GM10847 (cell line): ENCODE measurements around the gene AKNA.

ENCODE experiments used
- POLR2A ChIP-seq: IDR thresholded peaks from 2 replicates; pipeline ENCODE4 v1.6.1; 2011; ENCODE audit not compliant: insufficient read length; ENCODE audit errors: extremely low read depth

The AKNA gene

DNA sequence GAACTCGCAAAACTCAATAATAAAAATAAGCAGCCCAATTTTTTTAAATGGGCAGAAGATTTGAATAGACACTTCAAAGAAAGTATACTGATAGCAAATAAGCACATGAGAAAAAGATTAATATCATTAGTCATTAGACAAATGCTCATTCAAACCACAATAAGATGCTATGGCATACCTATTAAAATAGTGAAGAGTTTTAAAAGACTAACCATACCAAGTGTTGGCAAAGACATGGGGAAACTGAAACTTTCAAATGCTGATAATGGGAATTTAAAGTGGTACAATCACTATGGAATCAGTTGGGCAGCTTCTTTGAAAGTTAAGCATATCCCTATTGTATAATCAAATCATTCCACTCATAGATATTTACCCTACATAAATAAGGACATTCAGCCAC, 91.4 kb downstream of the AKNA start:
- TF ChIP-seq POLR2A, result no peak

DNA sequence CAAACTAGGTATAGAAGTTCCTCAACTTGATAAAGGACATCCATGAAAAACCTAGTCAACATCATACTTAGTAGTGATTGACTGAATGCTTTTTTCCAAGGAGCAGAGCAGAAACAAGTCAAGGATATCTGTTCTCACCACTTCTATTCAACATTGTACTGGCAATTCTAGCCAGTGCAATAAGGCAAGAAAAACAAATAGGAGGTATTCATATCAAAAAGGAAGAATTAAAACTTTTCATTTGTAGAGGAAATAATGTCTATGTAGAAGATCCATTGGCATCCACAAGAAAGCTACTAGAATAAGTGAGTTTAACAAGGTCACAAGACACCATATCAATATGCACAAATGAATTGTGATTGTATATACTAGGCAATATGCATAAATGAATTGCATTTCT, 93.1 kb downstream of the AKNA start:
- no peak for TF ChIP-seq POLR2A

- TF ChIP-seq POLR2A, result no peak
Measured at GRCh38 chr9:114291886-114292590, 95.7 kb downstream of the AKNA start.

- TF ChIP-seq POLR2A, result no peak
Measured at GRCh38 chr9:114291064-114291474, 96.7 kb downstream of the AKNA start.

DNA sequence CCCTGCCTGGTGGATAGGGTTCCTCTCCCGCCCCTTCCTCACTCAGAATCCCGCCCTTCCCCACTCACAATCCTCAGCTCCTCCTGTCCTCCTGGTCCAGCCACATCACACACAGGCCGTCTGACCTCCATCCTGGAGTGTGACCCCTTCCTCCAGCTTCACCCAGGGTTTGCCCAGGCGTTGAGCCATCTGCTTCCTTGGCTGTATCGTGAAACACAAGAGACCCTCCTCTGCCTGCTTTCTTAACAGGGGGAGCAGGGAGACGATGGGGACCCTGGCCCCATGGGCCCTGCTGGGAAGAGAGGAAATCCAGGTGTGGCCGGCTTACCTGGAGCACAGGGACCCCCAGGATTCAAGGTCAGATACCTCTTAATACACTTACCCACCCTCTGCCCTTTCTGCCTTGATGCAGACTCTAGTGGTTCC, 97.2 kb downstream of the AKNA start:
- no peak for TF ChIP-seq POLR2A

GRCh38 chr9:114289571-114290481, 98.0 kb downstream of the AKNA start:
- TF ChIP-seq POLR2A, result no peak

- no peak for TF ChIP-seq POLR2A
Measured at GRCh38 chr9:114289106-114289505, 98.7 kb downstream of the AKNA start.

DNA sequence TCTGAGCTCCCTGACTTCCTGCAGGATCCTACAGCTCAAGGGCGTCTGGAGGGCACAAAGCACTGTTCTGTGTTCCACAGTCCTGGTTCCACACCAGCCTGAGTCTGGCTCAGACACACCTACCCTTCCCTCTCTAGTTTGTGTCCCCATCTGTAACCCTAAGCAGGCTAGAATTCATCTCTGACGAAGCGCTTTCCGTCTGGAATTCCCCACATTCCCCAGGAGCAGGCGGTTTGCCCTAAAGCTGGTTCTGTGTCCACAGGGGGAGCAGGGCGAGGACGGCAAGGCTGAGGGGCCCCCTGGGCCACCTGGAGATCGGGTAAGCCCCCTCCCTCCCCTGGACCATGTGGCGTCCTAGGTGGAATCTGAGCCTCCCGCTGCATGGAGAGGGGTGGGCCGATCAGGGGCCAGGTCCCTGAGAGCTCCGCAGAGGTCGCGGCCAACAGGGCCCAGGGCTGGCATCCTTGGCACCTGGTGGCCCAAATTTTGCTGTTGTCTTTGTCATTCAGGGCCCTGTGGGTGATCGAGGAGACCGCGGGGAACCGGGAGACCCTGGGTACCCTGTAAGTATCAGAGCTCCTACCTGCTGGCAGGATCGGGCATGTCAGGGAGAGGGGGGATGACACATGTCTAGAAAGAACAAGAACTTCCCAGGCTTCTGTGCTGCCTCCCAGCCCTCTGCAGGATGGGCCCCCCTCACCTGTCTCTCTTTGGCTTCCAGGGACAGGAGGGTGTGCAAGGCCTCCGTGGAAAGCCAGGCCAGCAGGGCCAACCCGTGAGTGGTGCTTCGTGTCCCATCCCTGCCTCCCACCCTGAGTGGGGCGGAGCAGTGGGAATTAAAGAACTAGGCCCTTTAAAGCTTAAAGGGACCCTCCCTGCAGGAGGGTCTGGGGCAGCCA, 99.3 kb downstream of the AKNA start:
- no peak for TF ChIP-seq POLR2A

DNA sequence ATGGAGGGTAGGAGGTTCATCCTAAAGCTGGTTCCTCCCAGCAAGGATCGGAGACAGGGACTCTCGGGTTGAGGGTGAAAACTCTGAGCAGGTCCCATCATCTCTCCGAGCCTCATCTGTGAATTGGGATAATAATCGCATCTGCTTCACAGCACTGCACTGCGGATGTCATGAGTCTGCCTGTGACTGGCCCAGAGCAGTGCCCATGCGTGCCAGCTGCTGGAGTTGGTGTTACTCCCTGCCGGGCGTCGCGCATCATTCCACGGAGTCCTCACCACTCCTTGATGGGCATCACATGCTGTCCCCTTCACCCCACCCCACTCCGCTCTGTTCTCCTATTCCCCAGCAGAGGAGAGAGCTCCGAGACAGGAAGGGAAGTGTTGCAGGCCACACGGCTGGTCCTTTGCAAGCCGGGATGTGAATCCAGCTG, 100.0 kb downstream of the AKNA start:
- no peak for TF ChIP-seq POLR2A

DNA sequence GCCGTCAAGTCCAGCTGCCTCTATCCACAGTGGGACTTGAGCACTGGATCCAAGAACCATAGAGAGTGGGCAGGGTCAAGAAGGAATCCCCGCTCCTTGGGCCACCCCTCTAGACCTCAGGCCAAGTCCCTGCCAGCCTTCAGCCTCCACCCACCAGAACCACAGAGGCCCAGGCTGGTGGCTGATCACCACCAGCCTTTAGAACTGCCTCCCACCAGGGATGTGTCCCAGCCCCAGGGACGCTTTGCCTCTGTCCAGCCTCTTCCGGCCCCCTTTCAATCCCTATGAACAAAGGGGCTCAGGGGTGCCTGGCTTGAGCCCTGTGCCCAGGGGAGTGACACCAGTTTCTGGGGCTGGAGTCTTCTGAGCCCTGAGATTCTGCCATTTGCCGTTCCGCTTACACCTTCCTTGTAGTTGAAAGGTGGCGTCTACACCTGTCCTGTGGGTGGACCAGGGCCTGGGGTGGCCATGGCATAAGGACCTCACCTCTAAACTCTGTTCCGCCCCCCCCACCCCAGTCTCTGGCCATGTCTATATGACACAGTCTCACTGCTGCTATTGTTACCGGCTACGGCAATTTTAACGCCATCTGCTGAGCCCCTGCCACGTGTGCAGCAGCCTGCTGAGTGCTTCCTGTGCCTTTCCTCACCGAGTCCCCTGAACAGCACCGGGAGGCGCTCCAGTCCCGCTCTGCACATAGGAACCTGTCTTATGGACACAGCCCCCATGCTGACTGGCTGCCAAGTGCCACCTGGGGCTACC, 100.6 kb downstream of the AKNA start:
- TF ChIP-seq POLR2A, result no peak

- no peak for TF ChIP-seq POLR2A
Measured at GRCh38 chr9:114286146-114286679, 101.6 kb downstream of the AKNA start.

DNA sequence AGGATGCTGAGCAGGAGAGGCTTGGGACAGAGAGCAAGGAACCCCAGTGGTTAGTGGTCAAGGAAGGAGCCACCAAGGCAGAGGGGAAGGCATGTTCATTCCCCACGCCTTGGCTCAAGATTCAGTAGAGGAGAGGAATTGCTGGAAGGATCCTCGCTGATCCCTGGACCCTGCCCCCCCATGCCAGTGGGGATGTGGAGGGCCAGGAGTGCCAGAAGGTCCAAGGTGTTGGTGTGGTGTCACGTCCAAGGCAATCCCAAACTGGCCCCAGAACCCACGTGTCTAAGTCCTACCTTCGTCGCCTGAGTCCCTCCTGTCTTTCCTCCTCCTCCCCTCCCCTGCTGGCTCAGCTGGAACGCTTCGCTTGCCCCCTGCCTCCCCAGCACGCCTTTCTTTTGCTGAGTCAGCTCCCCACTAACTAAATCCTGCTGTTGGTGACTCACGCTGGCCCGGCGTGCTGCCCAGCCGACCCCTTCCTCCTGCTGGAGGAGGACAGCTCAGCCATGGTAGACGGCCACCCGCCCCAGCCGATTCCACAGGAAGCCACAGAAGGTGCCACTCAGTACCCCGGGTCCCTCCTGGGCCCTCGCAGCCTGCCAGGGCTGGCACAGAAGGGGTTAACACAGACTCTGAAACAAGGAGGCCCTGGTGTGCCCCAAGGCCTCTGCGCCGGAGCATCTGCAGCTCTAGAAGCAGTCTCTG, 102.5 kb downstream of the AKNA start:
- TF ChIP-seq POLR2A, result no peak

DNA sequence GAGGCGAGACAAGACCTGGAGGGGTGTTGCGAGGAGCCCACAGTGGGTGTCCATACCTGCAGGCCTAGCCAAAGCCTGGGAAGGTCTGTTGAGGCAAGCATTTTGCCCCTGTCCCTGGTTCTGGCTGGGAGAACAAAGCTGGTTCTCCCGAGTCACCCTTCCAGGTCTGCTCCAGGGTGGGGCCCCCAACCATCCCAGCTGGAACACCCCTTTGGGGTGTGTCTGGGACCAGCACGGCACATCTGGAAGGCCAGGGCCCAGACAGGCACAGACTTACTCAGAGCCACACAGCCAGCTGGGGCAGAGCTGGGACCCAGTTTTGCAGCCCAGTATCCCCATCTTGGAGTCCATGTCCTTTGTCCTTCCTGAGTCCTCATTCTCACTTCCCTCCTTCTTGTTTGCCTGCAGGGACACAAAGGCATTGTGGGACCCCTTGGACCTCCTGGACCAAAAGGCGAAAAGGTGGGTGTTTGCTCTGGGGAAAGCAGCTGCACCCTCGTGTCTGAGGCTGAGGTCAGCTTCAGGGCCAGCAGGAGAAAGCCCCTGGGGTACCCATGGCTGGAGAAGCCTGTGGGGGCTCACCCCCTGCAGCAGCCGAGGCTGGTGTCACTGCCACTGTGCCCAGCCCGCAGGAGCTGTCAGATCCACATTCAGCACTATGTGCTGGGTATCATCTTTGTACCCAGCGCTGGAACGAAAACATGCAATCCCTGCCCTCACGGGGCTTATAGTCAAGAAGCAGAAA, 103.3 kb downstream of the AKNA start:
- TF ChIP-seq POLR2A, result no peak
